Right lobe of liver (tissue), 6 donors: ENCODE measurements around the gene TFG. TPM values are rescaled to one million over a fixed set of nuclear protein-coding genes. Genes with fewer than 3 reads are reported as not detected.

Experiments used
- ATAC-seq, 4 donors: fragments of 200-7000 bp; cut with Tn5 transposase; one replicate each; pipeline ENCODE4 v1.9.1; 2020; ENCODE audit warnings: mild to moderate bottlenecking in 4 of 4, moderate library complexity in 4 of 4
- DNase-seq, 3 donors: peaks; one replicate each; pipeline ENCODE4 v3.0.0-alpha.2; 2020
- H3K27ac ChIP-seq, 3 donors: fragments of 200-600 bp; one replicate each; pipeline ENCODE4 v1.8.0; 2022
- H3K27me3 ChIP-seq, 2 donors: fragments of 200-600 bp; one replicate each; pipeline ENCODE4 v1.8.0; 2022
- H3K36me3 ChIP-seq, 4 donors: fragments of 200-600 bp; sonication (generic) in 1 of 4; one replicate each; pipeline versions ENCODE4 v1.5.1 to v1.8.0; 2017 to 2022; ENCODE audit warnings: control low read depth in 1 of 4
- H3K4me1 ChIP-seq, 4 donors: fragments of 200-600 bp; sonication (generic) in 1 of 4; one replicate each; pipeline versions ENCODE4 v1.5.1 to v1.8.0; 2017 to 2022; ENCODE audit warnings: control low read depth in 1 of 4
- H3K4me3 ChIP-seq, 3 donors: fragments of 200-600 bp; one replicate each; pipeline ENCODE4 v1.8.0; 2022
- H3K9me3 ChIP-seq, 4 donors: fragments of 200-600 bp; sonication (generic) in 1 of 4; one replicate each; pipeline versions ENCODE4 v1.5.1 to v1.8.0; 2017 to 2022; ENCODE audit warnings: control low read depth in 1 of 4
- CTCF ChIP-seq, 4 donors: fragments of 200-600 bp in 3 of 4; fragments of 450-650 bp in 1 of 4; IDR thresholded peaks; one replicate each; pipeline versions ENCODE4 v1.5.1 to v1.8.0; 2016 to 2022; ENCODE audit warnings: antibody characterized with exemption in 4 of 4, mild to moderate bottlenecking in 2 of 4
- POLR2A ChIP-seq: fragments of 450-650 bp; IDR thresholded peaks from one replicate; pipeline ENCODE4 v1.6.1; 2017; ENCODE audit warnings: antibody characterized with exemption, mild to moderate bottlenecking
- WGBS: methylation state at CpG from one replicate; pipeline ENCODE4 v1.1.6; 2018; ENCODE audit warnings: low coverage, low lambda C conversion rate; ENCODE audit not compliant: insufficient coverage; ENCODE audit errors: missing lambda C conversion rate; 5-methylcytosine and 5-hydroxymethylcytosine counted together
- intact Hi-C, 2 donors: fragments of 100-400 bp; cut with DNase I; formaldehyde crosslinking; loops; one replicate each; pipeline versions ENCODE4 v1.11.2 to v1.14.1; 2022
- total RNA-seq, 6 experiments: library from RNA; depleted of rRNA in 2 of 6; stranded (reverse); fragments of >200 nt in 2 of 6; fragmentation: NEBNext Ultra II Directional in 3 of 6; extraction: Animal tissue kit (Norgen Biotek cat#: 25700) in 3 of 6; gene quantifications; one replicate each; pipeline versions ENCODE4 v1.1.0 to v1.2.4, GENCODE V29; 2016 to 2023
- donor health status: DM: no; HTN: yes; CAD: no.
- donor health status: DM: no; HTN: no; CAD: no.
- donor health status: DM: no; HTN: no; CAD: no.
- donor health status: DM: no; HTN: yes; CAD: no.
- donor health status: DM: no; HTN: yes; CAD: no.

TFG gene
- total RNA-seq, 6 experiments from 2014 or later: 54.7 to 91.6 (median 71.5) TPM

DNA sequence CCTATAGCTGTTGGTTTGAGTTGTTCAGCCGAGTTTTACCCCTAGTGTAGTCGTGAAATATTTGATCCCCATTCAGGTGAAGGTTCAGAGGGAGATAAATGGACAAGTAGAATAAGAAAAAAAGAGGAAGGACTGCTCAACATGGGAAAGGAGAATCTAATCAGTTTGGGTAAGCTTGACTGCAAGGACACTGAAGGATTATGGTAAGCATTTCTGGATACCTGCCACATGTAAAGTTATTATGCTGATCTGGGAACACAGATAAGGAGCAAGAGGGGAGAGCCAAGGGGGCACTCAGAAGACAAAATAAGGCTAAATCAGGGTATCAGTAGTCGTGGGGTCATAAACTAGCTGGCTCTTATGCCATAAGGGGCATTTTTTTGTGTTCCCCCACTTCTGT lies 49.9 kb downstream of the TFG start:
- H3K4me1 ChIP-seq: peaks cover 0 to 43% (median 0%) of the 10 kb centered on the region in 4 donors
- no peaks in the 10 kb centered on the region for H3K36me3 ChIP-seq
- H3K27me3 ChIP-seq: no peaks in the 10 kb centered on the region
- TF ChIP-seq POLR2A (no peak), CTCF (IDR thresholded peaks at IDR 0.05) (no peak)
- H3K27ac ChIP-seq: no peak overlapping the region
- H3K4me3 ChIP-seq: no peak overlapping the region
- no peaks in the 10 kb centered on the region for H3K9me3 ChIP-seq
- ATAC-seq (no peak), DNase-seq (no peak)
- 54% methylated on average over 3 of the region's 3 CpGs for WGBS
- intact Hi-C loops: no loop called here

- H3K9me3 ChIP-seq: no peaks in the 10 kb centered on the region
- peaks cover 0 to 36% (median 0%) of the 10 kb centered on the region in 4 donors for H3K4me1 ChIP-seq
- H3K27me3 ChIP-seq: no peaks in the 10 kb centered on the region
- H3K36me3 ChIP-seq: no peaks in the 10 kb centered on the region
- H3K27ac ChIP-seq: peak overlapping the region in 1 of 3 donors; percentile 20
- no peak for DNase-seq
- peak overlapping the region in 2 of 3 donors; percentile 15 to 21 for H3K4me3 ChIP-seq
- TF ChIP-seq CTCF (IDR thresholded peaks at IDR 0.05): no peak
- no peak for TF ChIP-seq POLR2A
- ATAC-seq: peak in 1 of 4 donors; percentile 5
- intact Hi-C loops: no loop called here
Measured at GRCh38 chr3:100759950-100760349, 50.7 kb downstream of the TFG start.

- WGBS: 28% methylated on average over 4 of the region's 4 CpGs
- DNase-seq (no peak), ATAC-seq (peak in 3 of 4 donors; percentile 18 to 50 (median 33))
- peak overlapping the region in 2 of 3 donors; percentile 15 to 21 for H3K4me3 ChIP-seq
- no peaks in the 10 kb centered on the region for H3K27me3 ChIP-seq
- peak overlapping the region in 1 of 3 donors; percentile 20 for H3K27ac ChIP-seq
- TF ChIP-seq CTCF (IDR thresholded peaks at IDR 0.05) (no peak), POLR2A (no peak)
- no peaks in the 10 kb centered on the region for H3K36me3 ChIP-seq
- H3K9me3 ChIP-seq: no peaks in the 10 kb centered on the region
- intact Hi-C loops: no loop called here
- peaks cover 0 to 32% (median 0%) of the 10 kb centered on the region in 4 donors for H3K4me1 ChIP-seq
Measured at GRCh38 chr3:100760377-100760776, 51.1 kb downstream of the TFG start.

GRCh38 chr3:100761211-100761942 lies 52.1 kb downstream of the TFG start:
- intact Hi-C loops: no loop called here
- Histone ChIP-seq H3K27me3 (no peaks in the 10 kb centered on the region), H3K4me1 (peaks cover 0 to 24% (median 0%) of the 10 kb centered on the region in 4 donors), H3K4me3 (no peak overlapping the region), H3K36me3 (no peaks in the 10 kb centered on the region), H3K27ac (peak overlapping the region in 1 of 3 donors; percentile 20), H3K9me3 (no peaks in the 10 kb centered on the region)
- TF ChIP-seq CTCF (IDR thresholded peaks at IDR 0.05): peak; percentile 31 to 56 (median 38)
- TF ChIP-seq POLR2A: no peak
- ATAC-seq (peak; percentile 82 to 91 (median 90)), DNase-seq (peak; percentile 54 to 67 (median 57))
- 36% methylated on average over 1 of the region's 1 CpG for WGBS
